Mesenteric fat pad (tissue), 1 donor: ENCODE measurements around the gene CAPZB. TPM values are rescaled to one million over a fixed set of nuclear protein-coding genes. Genes with fewer than 3 reads are reported as not detected.

Experiments used
- DNase-seq: peaks from one replicate; pipeline ENCODE4 v3.0.0-alpha.2; 2020; ENCODE audit warnings: low spot score
- total RNA-seq: library from RNA; stranded (reverse); fragmentation: NEBNext Ultra II Directional; extraction: Animal tissue kit (Norgen Biotek cat#: 25700); gene quantifications from one replicate; pipeline ENCODE4 v1.2.1, GENCODE V29; 2021
- donor health status: DM: yes; HTN: yes; CAD: no.

The CAPZB gene
- total RNA-seq, 1 donor from 2014 or later, result 260 TPM

GRCh38 chr1:19409477-19410341 lies 75.6 kb downstream of the CAPZB start:
- DNase-seq, result no peak

GRCh38 chr1:19407494-19408096 lies 77.7 kb downstream of the CAPZB start:
- DNase-seq, result no peak

DNA sequence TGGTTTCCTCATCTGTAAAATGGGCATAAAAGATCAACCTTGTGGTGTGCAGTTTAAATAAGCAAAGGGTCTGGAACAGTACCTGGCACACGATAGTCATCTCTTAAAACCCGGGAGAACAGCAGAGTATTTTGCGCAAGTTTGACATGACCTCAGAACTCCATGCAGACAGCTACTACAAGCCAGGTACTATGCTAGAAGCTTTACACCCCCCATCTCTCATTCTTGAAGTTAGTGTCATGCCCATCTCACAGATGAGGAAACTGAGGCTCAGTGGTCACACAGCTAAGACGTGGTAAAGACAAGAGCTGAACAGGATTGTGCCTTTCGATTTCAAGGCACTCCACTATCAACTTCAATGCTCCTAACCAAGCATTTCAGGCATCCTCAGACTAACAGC lies 78.7 kb downstream of the CAPZB start:
- DNase-seq, result no peak

DNA sequence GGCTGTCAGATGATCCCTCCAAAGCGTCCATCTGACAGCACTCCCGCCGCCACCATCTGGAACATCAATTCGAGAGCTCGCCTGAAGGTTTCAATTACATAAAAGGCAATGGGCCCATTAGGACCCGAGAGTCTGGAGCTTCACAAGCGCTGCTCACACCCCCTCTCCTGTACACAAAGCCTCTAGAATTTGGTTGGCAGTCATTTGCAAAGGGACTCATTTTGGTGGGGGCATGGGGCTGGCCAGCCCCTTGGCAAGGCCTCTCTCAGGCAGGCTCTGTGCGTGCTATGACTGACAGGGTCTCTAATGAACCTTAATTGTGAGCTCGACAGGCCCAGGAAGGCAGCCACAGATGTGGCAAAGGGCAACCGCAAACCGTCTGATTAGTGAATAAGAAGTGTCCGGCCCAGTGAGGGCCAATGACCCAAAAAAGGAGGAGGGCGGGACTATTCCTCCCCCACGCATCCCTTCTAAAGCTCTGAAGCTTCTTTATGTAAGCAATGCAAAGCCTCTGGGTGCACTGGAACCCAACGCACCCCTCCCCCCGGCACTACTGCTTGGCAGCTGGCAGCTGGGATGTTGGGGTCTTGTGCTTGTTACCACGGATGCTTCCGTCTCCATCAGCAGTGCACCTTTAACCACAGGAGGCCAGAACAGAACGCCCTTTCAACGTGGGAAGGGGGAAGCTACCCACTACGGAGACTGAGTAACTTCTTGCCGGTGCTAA lies 79.4 kb downstream of the CAPZB start:
- no peak for DNase-seq

DNA sequence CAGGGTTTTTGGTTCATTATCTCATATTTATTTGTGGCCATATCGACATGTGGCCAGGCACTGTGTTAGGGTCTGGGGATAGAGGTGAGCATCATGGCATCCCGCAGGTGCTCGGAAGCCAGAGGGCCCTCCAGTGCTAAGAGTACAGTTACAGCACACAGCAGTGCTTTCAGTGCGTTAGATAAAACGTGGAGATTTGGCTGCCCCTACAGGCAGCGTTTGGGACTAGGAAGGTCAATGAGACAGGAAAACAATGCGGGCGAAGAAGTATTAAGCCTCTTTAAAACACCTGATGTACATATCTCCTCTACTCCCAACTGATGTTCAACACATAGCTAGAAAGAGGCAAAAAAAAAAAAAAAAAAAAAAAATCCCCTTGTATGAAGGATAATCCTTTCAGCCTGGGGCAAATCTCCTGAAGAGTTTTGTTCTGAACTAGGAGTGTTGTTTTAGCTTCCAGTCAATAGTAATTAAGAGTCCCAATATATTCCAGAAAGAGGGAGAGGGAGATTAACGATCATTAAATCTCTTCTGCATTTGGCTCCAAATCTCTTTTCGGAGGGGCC lies 80.1 kb downstream of the CAPZB start:
- no peak for DNase-seq

- no peak for DNase-seq
Measured at GRCh38 chr1:19404748-19405147, 80.6 kb downstream of the CAPZB start.

DNA sequence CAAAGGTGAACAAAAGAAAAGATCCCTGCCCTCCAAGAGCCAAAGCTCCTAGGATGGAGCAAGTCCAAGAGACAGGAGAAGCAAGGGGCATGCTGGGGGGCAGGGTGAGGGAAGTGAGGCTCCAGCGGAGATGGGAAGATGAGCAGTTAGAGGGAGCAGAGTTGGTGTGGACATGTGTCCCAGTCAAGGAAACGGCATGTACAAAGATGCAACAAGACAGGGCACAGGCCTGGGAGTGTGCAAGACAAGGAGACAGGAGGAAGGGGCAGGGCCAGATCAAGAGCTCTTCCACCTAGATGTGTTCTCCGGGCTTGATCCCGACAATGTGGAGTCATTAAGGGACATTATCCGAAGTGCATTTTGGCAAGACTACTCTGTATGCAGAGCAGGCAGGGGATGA lies 82.1 kb downstream of the CAPZB start:
- no peak for DNase-seq

- DNase-seq, result no peak
Measured at GRCh38 chr1:19402031-19402813, 83.1 kb downstream of the CAPZB start.

DNA sequence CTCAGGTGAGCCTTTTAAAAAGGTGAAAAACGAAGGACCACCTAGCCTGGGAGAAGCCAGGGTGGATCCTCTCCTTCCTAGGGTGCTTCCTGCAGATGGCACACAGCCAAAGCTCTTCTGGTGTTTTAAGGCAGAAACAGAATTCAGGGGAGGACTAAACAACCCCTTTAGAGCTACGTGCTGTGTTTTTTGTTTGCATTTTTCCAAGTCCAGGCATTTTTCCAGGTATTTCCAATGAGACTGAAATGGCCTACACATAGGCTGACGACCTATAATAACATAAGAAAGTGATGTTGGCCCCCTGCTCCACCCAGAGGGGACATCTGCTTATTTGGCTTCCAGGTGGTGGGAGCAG lies 83.8 kb downstream of the CAPZB start:
- DNase-seq, result no peak

DNA sequence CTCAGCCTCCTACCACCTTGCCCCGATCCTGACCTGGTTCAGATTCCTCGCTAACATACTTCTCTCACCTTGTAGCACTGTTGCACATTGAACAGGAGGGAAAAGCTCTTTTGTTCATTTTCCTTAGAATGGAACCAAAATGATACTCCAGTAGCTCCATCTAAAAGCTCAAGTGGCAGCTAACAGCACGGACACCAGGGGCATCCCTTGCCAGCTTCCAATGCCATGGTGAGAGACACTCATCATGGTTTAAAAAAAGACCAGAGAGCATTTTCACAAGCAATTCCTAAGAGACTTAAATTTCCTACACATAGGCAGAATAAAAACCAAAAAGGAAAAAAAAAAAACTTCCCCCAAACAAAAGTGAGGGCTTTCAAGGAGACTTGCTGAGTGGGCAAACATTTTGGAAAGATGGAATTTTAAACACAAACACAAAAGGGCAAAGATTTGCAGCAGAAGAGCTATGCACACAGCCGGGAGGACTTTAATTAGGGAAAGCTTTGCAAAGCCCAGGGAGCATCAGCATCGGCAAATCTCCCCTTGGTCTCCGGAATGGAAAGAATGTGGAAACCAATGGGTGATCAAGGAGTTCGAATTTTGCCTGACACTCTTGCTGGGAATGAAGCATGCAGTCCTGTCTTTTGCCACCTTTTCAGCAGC lies 84.3 kb downstream of the CAPZB start:
- no peak for DNase-seq

- no peak for DNase-seq
Measured at GRCh38 chr1:19400192-19400611, 85.1 kb downstream of the CAPZB start.

DNA sequence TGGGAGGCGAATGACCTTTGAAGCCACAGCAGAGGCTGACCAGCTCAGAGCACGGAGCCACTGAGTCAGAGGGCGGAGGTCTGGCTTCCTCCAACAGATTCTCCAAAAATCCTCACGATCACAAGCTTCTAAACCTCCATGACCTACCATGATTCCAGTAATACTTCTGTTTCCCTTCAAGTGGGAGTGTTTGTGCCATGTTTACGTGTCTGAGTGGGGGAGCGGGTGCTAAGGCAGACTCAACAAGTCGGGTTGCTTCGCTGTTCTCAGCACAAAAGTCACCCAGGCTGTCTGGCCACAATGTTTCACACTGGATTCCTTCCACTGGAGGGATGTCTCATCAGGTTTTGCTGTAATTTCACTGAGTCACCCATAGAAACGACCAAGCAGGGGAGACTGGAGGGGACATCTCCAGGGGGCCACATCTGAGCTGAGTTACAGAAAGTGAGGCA lies 87.0 kb downstream of the CAPZB start:
- no peak for DNase-seq

- no peak for DNase-seq
Measured at GRCh38 chr1:19397217-19397945, 88.0 kb downstream of the CAPZB start.

DNA sequence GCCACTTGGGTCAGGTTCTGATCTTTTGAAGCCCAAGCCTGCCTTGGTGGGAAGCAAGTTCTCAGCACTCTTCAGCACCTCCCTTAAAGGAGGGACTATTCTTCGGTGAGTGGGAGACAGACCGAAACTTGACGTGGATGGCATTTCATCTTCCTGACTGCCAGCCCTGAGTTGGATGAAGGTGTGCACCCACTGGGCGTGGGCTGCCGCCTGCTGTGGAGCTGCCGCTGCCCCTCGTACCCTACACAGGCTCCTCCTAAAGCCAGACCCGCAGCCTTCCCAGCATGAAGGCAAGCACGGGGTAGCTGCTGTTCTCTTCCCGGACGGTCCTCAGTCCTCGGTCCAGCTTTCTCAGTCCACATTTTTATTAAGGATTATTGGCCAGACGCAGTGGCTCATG lies 89.1 kb downstream of the CAPZB start:
- DNase-seq, result no peak

DNA sequence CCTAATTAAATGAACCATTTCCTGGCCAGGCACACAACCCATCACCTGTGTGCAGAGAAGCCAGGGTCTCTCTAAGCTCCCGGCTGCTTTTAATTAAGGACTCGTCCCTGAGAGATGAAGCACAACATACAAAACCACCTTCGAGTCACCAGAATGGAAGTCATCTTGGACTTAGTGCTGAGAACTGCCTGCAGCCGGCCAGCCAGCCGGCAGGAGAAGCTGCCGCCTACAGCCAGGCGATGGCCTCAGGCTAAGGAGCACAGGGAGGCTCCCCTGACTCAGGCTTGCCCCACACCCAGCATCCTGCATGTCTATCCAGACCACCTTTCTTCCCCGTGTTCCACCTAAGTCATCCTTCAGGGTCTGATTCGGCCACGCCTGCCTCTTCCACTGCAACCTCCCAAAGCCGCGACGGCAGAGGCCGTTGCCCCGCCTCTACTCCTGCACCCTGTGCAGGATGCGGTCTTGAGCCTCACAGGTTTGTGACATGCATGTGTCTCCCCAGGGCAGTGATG lies 89.6 kb downstream of the CAPZB start:
- DNase-seq, result no peak

DNA sequence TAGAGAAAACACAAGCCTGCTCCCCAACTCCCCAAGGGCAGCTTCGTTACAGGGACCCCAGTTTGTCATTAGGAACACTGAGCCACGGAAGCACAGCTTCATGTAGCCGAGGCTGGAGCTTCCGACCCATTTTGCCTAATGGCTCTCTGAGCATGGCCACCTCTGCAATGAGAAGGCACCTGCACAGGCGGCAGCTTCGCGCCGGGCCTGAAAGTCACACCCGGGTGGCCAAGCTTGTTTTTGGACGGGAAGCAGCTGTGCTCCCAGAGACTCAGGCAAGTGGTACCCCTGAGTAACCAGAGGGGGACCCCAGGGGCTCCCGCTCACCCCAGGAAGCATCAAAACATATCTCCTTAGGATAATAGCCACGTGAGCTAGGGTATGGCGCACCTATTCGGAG lies 92.3 kb downstream of the CAPZB start:
- no peak for DNase-seq

DNA sequence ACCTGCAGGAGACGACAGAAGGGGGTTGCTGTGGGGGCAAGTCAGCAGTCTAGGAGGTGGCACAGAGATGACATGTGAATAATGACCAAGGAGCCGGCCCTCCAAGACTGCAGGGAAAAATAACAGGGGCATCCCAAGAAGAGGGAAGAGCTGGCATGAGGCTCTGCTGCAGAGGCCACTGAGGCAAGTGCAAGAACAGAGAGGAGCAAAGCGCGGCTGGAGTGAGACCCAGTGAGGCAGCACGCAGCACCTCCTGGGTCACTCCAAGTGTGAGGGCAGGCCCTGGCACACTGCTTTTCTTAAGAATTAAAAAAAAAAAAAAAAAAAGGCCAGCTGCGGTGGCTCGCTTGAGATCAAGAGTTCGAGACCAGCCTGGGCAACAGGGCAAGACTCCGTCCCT lies 93.1 kb downstream of the CAPZB start:
- DNase-seq, result no peak

DNA sequence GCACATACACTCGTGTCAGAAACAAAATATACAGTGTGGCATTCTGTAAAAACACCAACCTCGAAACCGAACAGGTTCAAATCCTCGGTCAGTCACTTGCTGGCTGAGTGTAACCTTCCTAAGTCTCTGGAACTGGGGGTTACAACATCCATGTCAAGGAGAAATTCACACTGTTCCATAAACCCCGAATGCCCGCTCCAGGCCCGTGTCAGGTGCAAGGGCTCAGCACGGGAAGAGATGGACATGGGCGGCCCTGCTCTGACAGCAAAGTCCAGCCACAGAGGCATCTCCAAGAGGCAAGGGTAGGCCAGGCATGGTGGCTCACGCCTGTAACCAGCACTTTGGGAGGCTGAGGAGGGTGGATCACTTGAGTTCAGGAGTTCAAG lies 93.8 kb downstream of the CAPZB start:
- no peak for DNase-seq

DNA sequence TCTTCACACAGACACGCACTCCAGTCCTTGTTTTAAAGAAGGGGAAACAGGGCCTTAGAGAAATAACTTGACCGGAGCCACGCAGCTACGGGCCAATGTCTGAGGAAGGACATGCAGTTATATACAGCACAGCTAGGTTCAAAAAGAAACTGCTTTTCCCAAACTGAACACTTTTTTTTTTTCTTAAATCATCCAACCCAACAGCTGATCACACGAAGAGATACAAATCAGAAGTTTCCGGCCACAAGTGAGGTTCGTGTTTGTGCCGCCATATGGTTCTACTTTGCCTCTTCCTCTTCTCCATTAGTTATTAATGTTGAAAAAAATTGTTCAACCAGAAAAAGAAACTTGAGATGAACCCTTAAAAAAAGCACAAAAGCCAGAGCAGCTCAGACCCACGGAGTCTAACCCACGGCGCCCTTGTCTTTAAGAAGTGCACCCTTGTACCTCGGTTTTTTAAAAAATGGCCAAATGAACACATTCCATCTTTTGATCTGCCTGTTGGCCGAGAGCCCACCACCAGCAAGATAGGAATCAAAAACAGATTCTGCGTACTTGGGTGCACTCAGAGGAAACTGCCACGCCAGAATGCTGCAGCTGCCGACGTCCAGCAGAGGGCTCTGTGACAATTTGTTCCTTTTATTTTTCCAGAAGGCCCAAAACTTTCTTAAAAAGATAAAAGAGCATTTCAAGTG lies 94.3 kb downstream of the CAPZB start:
- DNase-seq, result no peak
